Heart right ventricle (tissue), 16 donors: ENCODE data around the gene PRR20E. TPM values are rescaled to one million over a fixed set of nuclear protein-coding genes. Genes with fewer than 3 reads are reported as not detected.
"Not testable (repeated sequence)": the region's sequence is repeated elsewhere in the genome, so short reads cannot be mapped to it uniquely, and the experiment has no call there.

Source experiments
- ATAC-seq, 8 donors: fragments of 200-7000 bp; cut with Tn5 transposase; one replicate each; pipeline ENCODE4 v1.9.1; 2020; ENCODE audit warnings: mild to moderate bottlenecking in 8 of 8, moderate library complexity in 8 of 8, moderate number of reproducible peaks in 1 of 8
- DNase-seq, 2 donors: peaks; one replicate each; pipeline ENCODE4 v3.0.0-alpha.2; 2020
- H3K27ac ChIP-seq, 10 donors: fragments of 200-600 bp; sonication (generic) in 2 of 10; one replicate each; pipeline versions ENCODE4 v1.5.0 to v1.8.0; 2020 to 2022; ENCODE audit warnings: mild to moderate bottlenecking in 3 of 10
- H3K27me3 ChIP-seq, 7 donors: fragments of 200-600 bp; one replicate each; pipeline ENCODE4 v1.8.0; 2021 to 2022; ENCODE audit warnings: mild to moderate bottlenecking in 2 of 7
- H3K36me3 ChIP-seq, 9 donors: fragments of 200-600 bp; sonication (generic) in 1 of 9; one replicate each; pipeline versions ENCODE4 v1.5.0 to v1.8.0; 2020 to 2022; ENCODE audit warnings: mild to moderate bottlenecking in 2 of 9
- H3K4me1 ChIP-seq, 9 donors: fragments of 200-600 bp; sonication (generic) in 1 of 9; one replicate each; pipeline versions ENCODE4 v1.5.0 to v1.8.0; 2020 to 2022; ENCODE audit warnings: mild to moderate bottlenecking in 4 of 9
- H3K4me3 ChIP-seq, 10 donors: fragments of 200-600 bp; sonication (generic) in 2 of 10; one replicate each; pipeline versions ENCODE4 v1.5.0 to v1.8.0; 2020 to 2022; ENCODE audit warnings: mild to moderate bottlenecking in 7 of 10, moderate library complexity in 2 of 10
- H3K9me3 ChIP-seq, 11 donors: fragments of 200-600 bp in 10 of 11; sonication (generic) in 2 of 11; one replicate each; pipeline versions ENCODE4 v1.5.0 to v1.8.0; 2013 to 2022; ENCODE audit warnings: mild to moderate bottlenecking in 2 of 11, control low read depth in 1 of 11, moderate library complexity in 1 of 11
- WGBS, 2 donors: extraction: QIAGEN DNeasy Blood & Tissue Kit; methylation state at CpG; one replicate each; pipeline ENCODE4 v1.1.7; 2013; ENCODE audit warnings: inconsistent platforms in 1 of 2; 5-methylcytosine and 5-hydroxymethylcytosine counted together
- intact Hi-C, 10 donors: fragments of 100-400 bp; cut with DNase I; formaldehyde crosslinking; loops; one replicate each; pipeline versions ENCODE4 v1.11.1 to v1.14.2; 2022
- long read RNA-seq, 3 donors: library from polyadenylated mRNA; unstranded; transcript quantifications; one replicate each; pipeline ENCODE4 v2.0.0, GENCODE V29; 2020 to 2021
- polyA plus RNA-seq, 2 donors: library from polyadenylated mRNA; stranded (reverse); fragments of 200-250 nt; gene quantifications; one replicate each; pipeline ENCODE4 v1.2.3, GENCODE V29; 2013
- total RNA-seq, 10 donors: library from RNA; stranded (reverse); fragmentation: NEBNext Ultra II Directional in 3 of 10; extraction: Animal tissue kit (Norgen Biotek cat#: 25700) in 3 of 10; gene quantifications; one replicate each; pipeline versions ENCODE4 v1.2.1 to v1.2.4, GENCODE V29; 2021 to 2023
- TF ChIP-seq, protein P1 (sequence below), 9 donors: fragments of 200-600 bp; sonication (generic) in 2 of 9; IDR thresholded peaks; one replicate each; pipeline versions ENCODE4 v1.5.0 to v1.8.0; 2021 to 2022; ENCODE audit warnings: antibody characterized with exemption in 9 of 9, mild to moderate bottlenecking in 5 of 9, moderate library complexity in 1 of 9
- donor health status: Arrhythmogenic right ventricular cardiomyopathy.
- donor health status: ischemic (EF 13 %, LVEDD 7.1; RV severe dilation, severe dysfunction).
- donor health status: healthy with polysubstance abuse.
- donor health status: DM: no; HTN: yes; CAD: no.
- donor health status: DM: no; HTN: no; CAD: no.
- donor health status: ischemic (EF 25% LVEDD 6.9; RV normal size, moderate dysfunction).
- donor health status: ischemic (EF 25% LVEDD 5.7; RV mildly dilated, moderate dysfunction).
- donor health status: healthy.
- donor health status: DM: yes; HTN: yes; CAD: no.
- donor health status: Ischemic cardiomyopathy.
- donor health status: ischemic (EF 35%, LVEDD 5.7; RV mildly dilated, moderate dysfunction).
- donor health status: nonischemic (EF 11% LVEDD 7.7; RV severe dilation, severe dysfunction).
- donor health status: DM: yes; HTN: yes; CAD: no.
- donor health status: PGD.
- donor health status: ischemic (EF 29% LVEDD 5.4; RV normal size, mild dysfunction).
- donor health status: nonischemic (EF 23%, LVEDD 6.1; RV moderate dilation, normal function).

PRR20E gene
- total RNA-seq (not detected), polyA plus RNA-seq (not detected)
- long read RNA-seq, donor 1, result 0 reads
- long read RNA-seq, donor 2, result 0 reads
- long read RNA-seq, donor 3, result 0 reads

DNA sequence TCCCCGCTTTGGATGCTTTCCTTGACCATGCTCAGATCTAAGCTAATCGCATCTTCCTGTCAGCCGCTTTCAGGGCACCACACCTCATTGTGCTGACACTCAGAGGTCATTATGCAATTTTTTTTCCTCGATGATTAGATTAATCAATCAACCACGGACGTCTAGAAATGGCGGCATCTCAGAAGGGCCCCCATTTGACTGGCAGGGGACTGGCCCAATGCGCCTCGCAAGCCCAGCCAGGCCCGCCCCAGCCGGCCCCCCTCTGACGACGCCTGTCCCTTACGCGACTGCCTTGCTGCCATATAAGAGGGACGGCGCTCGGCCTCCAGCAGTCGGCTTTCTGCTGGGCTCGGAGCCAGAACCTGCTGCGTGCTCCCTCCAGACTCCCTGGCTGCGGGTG, at the start of gene PRR20E:
TSS of gene PRR20E (plus strand) at position 301 of the 400 bp plus-strand sequence. CDS start 387 bp downstream, outside the sequence.
- WGBS, 2 donors, result no CpG with 5 or more reads among the region's 22 CpGs
- DNase-seq, intact Hi-C loops: not testable (repeated sequence)

DNA sequence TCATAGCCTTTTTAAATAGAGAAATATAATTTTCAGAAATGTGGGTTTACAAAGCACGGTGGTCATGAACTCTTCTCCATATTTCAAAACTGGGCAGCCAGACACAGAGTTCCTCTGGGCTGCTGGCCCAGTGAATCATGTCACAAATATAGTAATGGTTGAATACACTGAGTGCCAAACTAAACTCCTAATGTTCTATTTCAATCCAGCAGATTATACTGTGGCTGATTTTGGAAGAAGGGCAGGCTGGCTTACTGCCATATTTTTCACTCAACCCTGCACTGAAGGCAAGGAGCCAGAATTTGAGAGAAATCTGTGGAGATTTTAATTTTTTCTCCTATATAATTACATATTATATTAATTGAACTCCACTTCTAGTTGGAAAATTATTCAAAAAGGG, 43.3 kb upstream of the PRR20E start:
- peak in 1 of 2 donors; percentile 73 for DNase-seq
- H3K27ac ChIP-seq, result peak overlapping the region in 9 of 10 donors; percentile 57 to 88 (median 68)
- no peaks in the 10 kb centered on the region for H3K9me3 ChIP-seq
- intact Hi-C loops, result no loop called here
- no peak overlapping the region for H3K4me3 ChIP-seq
- peak; percentile 94 to 100 (median 99) for ATAC-seq
- TF ChIP-seq, protein P1, sequence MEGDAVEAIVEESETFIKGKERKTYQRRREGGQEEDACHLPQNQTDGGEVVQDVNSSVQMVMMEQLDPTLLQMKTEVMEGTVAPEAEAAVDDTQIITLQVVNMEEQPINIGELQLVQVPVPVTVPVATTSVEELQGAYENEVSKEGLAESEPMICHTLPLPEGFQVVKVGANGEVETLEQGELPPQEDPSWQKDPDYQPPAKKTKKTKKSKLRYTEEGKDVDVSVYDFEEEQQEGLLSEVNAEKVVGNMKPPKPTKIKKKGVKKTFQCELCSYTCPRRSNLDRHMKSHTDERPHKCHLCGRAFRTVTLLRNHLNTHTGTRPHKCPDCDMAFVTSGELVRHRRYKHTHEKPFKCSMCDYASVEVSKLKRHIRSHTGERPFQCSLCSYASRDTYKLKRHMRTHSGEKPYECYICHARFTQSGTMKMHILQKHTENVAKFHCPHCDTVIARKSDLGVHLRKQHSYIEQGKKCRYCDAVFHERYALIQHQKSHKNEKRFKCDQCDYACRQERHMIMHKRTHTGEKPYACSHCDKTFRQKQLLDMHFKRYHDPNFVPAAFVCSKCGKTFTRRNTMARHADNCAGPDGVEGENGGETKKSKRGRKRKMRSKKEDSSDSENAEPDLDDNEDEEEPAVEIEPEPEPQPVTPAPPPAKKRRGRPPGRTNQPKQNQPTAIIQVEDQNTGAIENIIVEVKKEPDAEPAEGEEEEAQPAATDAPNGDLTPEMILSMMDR (IDR thresholded peaks at IDR 0.05), result no peak
- 12 to 13% methylated on average over 1 of the region's 1 CpG for WGBS, 2 donors
- H3K27me3 ChIP-seq, result no peaks in the 10 kb centered on the region
- H3K4me1 ChIP-seq, result peaks cover 0 to 23% (median 5%) of the 10 kb centered on the region in 9 donors
- no peaks in the 10 kb centered on the region for H3K36me3 ChIP-seq

More for the DNA sequence above, at the start of gene PRR20E:
- H3K27me3 ChIP-seq, H3K4me3 ChIP-seq, H3K27ac ChIP-seq, H3K36me3 ChIP-seq, ATAC-seq, H3K4me1 ChIP-seq, H3K9me3 ChIP-seq: not testable (repeated sequence)

DNA sequence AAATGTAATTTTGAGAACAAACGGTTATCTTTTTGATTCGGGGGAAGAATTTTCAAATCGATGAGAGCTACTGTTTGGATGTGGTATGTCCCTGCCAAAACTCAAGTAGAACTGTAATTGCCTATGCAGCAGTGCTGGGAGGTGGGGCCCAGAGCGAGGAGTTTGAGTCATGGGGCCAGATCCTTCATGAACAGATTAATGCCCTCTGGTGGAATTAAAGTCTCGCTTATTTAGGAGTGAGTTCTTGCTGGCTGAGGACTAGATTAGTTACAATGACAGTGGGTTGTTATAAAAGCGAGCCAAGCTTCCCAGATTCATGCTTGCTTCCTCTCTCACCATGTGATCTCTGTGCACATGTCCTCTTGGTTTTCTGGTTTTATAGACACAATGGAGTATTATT, 38.1 kb upstream of the PRR20E start:
- WGBS, 2 donors, result 76 to 77% methylated on average over 6 of the region's 6 CpGs
- H3K27me3 ChIP-seq, result no peaks in the 10 kb centered on the region

DNA sequence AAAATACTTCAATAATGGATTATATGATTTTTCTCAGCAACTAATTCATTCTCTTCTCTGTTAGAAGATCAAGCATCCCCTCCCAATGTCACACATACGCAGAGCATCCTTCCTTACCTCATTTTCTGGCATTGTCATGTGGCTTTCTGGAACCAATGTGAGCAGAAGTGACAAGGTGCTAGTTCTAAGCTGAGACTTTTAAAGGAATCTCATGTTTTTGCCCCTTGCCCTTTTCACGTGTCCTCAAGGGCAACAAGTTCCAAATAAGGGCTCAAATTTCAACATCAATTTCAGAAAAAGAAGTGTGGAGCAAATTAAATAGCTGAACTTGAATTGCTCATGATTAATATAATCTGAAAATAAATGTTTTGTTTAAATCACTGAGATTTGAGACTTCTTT, 30.9 kb upstream of the PRR20E start:
- peaks cover 0 to 10% (median 0%) of the 10 kb centered on the region in 11 donors for H3K9me3 ChIP-seq
- intact Hi-C loops, result no loop called here
- WGBS, 2 donors, result 60 to 65% methylated on average over 2 of the region's 2 CpGs

More for the DNA sequence above, 38.1 kb upstream of the PRR20E start:
- intact Hi-C loops, result no loop called here
- H3K4me1 ChIP-seq, result peaks cover 0 to 7% (median 4%) of the 10 kb centered on the region in 9 donors
- H3K27ac ChIP-seq, result no peak overlapping the region
- DNase-seq, result no peak
- TF ChIP-seq, protein P1 (IDR thresholded peaks at IDR 0.05), result no peak
- no peaks in the 10 kb centered on the region for H3K9me3 ChIP-seq
- H3K36me3 ChIP-seq, result no peaks in the 10 kb centered on the region
- ATAC-seq, result no peak
- no peak overlapping the region for H3K4me3 ChIP-seq

DNA sequence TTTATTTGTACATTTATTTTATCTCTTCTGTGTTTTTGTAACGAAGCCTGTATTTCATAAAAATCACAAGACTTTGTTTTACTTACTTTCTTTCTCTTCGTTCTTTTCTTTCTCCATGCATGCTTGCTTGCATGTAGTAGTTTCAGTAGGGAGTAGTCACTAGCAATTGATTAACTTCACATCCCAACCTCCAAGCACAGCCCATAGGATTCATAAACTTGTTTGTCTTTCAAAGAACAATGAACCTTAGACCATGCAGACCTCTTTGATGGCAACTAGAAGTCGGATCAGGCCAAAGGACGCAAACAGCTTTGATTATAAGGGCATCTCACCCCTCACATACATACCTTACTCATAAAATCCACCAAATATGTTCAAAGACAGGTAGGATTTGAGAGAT, 29.4 kb upstream of the PRR20E start:
- no peaks in the 10 kb centered on the region for H3K27me3 ChIP-seq
- no peaks in the 10 kb centered on the region for H3K4me1 ChIP-seq
- no peak overlapping the region for H3K4me3 ChIP-seq
- peaks cover 0 to 10% (median 0%) of the 10 kb centered on the region in 11 donors for H3K9me3 ChIP-seq
- no peaks in the 10 kb centered on the region for H3K36me3 ChIP-seq
- H3K27ac ChIP-seq, result no peak overlapping the region
- WGBS, 2 donors, result 71 to 84% methylated on average over 4 of the region's 4 CpGs
- no peak for DNase-seq
- no peak for ATAC-seq
- intact Hi-C loops, result no loop called here
- TF ChIP-seq, protein P1 (IDR thresholded peaks at IDR 0.05), result no peak

More for the DNA sequence above, 30.9 kb upstream of the PRR20E start:
- Histone ChIP-seq H3K4me1 (no peaks in the 10 kb centered on the region), H3K27ac (no peak overlapping the region), H3K27me3 (no peaks in the 10 kb centered on the region), H3K36me3 (no peaks in the 10 kb centered on the region), H3K4me3 (no peak overlapping the region)
- DNase-seq (no peak), ATAC-seq (no peak)
- TF ChIP-seq, protein P1 (IDR thresholded peaks at IDR 0.05), result no peak
